Measurements from ENCODE around the gene UBALD1.

The UBALD1 gene

DNA sequence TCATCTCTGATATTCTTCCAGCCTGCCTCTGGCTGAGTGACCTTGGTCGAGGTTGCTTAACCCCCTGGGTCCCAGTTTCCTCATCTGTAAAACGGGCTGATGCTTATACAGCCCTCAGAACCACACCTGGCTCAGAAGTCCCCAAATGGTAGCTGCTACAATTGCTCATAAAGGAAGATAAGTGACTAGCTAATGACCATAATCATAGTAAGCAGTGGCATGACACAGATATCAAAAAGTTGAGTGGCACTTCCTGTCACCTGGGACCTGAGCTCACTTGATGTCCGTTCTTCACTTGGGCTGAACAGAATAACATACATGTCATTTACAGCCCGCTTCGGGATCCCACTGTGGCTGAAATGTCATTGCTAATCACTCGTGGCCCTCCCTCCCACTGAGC lies 11.7 kb upstream of the UBALD1 start:
- H3K4me1 ChIP-seq (ENCODE audit: control insufficient read depth, insufficient read depth, low read length, unreplicated experiment) = peaks cover 10% of the 10 kb centered on the region
- H3K4me3 ChIP-seq (ENCODE audit: low read depth, low read length) = peak overlapping the region; percentile 88
- H3K79me2 ChIP-seq (ENCODE audit: control insufficient read depth, insufficient read depth, low read length, unreplicated experiment) = peaks cover 51% of the 10 kb centered on the region
- H3K27ac ChIP-seq (ENCODE audit: low read depth, low read length) = no peak overlapping the region
- H3K27me3 ChIP-seq (ENCODE audit: insufficient read depth, low read length) = no peaks in the 10 kb centered on the region
- H3K36me3 ChIP-seq (ENCODE audit: insufficient read depth, low read length) = peaks cover 6% of the 10 kb centered on the region; the same call in 1 of the 2 replicates
- H2AFZ ChIP-seq (ENCODE audit: low read length, unreplicated experiment) = no peak overlapping the region

DNA sequence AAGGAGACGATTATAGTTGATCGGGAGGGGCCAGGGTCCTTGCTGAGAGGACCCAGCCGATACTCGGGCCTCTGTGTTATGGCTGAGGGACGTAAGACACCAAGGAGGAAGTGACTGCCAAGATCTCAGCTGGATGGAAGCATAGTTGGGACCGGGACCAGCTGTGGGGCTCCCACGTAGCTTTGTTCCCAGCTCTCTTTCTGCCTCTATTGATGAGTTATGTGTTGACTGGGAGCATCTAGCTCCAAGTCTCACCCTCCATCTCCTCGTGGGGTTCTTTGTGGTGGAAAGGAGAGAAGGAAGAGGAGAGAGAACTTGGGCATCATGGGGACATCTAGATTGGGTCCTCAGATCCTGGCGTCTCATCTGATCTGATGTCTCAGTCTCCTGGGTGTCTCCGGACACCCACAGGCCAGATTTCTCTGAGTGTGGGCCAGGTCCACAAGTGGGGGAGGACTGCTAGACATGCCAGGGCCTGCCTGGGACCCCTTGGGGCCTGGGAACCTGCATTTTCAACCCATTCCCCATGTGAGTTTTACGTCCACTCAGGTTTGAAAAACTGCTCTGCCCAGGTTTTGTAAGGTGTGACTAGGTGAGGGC lies 11.0 kb upstream of the UBALD1 start:
- Histone ChIP-seq H3K27me3 (ENCODE audit: insufficient read depth, low read length) (no peaks in the 10 kb centered on the region), H3K79me2 (ENCODE audit: control insufficient read depth, insufficient read depth, low read length, unreplicated experiment) (peaks cover 44% of the 10 kb centered on the region), H3K27ac (ENCODE audit: low read depth, low read length) (peak overlapping the region; percentile 57), H3K4me3 (ENCODE audit: low read depth, low read length) (peak overlapping the region; percentile 88), H2AFZ (ENCODE audit: low read length, unreplicated experiment) (no peak overlapping the region), H3K4me1 (ENCODE audit: control insufficient read depth, insufficient read depth, low read length, unreplicated experiment) (peaks cover 10% of the 10 kb centered on the region), H3K36me3 (ENCODE audit: insufficient read depth, low read length) (no peaks in the 10 kb centered on the region)

DNA sequence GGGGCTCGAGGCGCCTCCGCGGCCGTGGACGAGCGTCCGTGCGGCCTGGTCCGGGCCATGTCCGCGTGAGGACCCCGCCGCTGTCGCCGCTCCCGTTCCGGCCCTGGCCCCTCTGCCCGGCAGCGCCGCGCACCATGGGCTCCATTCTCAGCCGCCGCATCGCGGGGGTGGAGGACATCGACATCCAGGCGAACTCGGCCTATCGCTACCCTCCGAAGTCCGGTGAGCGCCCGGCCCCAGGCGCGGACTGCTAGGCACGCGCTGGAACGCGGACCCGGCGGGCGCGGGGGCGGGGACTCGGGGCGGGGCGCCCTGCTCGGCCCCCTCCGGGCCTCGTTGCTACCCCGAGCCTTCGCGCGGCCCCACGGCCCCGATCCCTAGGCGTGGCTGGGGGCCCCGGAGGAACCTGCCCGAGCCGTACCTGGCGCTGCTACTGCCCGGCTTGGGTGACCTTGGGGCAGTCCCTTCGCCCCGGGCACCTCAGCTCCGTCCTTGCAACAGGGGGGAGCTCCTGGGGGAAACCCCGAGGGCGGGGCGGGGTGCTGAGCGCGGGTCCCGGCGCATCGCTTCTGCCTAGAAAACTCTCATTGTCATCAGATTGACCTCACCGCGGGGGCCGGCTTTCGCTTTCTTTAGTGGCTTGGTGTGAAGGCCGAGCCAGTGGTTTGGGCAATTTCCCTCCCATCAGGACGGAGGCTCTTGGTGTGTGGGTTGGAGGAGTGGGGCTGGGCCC lies 10.3 kb upstream of the UBALD1 start:
- no peaks in the 10 kb centered on the region for H3K27me3 ChIP-seq (ENCODE audit: insufficient read depth, low read length)
- H3K4me1 ChIP-seq (ENCODE audit: control insufficient read depth, insufficient read depth, low read length, unreplicated experiment) = peaks cover 10% of the 10 kb centered on the region
- peak overlapping the region; percentile 44 for H2AFZ ChIP-seq (ENCODE audit: low read length, unreplicated experiment)
- peak overlapping the region; percentile 88 for H3K4me3 ChIP-seq (ENCODE audit: low read depth, low read length)
- peaks cover 39% of the 10 kb centered on the region for H3K79me2 ChIP-seq (ENCODE audit: control insufficient read depth, insufficient read depth, low read length, unreplicated experiment)
- peak overlapping the region; percentile 57 for H3K27ac ChIP-seq (ENCODE audit: low read depth, low read length)
- no peaks in the 10 kb centered on the region for H3K36me3 ChIP-seq (ENCODE audit: insufficient read depth, low read length)

DNA sequence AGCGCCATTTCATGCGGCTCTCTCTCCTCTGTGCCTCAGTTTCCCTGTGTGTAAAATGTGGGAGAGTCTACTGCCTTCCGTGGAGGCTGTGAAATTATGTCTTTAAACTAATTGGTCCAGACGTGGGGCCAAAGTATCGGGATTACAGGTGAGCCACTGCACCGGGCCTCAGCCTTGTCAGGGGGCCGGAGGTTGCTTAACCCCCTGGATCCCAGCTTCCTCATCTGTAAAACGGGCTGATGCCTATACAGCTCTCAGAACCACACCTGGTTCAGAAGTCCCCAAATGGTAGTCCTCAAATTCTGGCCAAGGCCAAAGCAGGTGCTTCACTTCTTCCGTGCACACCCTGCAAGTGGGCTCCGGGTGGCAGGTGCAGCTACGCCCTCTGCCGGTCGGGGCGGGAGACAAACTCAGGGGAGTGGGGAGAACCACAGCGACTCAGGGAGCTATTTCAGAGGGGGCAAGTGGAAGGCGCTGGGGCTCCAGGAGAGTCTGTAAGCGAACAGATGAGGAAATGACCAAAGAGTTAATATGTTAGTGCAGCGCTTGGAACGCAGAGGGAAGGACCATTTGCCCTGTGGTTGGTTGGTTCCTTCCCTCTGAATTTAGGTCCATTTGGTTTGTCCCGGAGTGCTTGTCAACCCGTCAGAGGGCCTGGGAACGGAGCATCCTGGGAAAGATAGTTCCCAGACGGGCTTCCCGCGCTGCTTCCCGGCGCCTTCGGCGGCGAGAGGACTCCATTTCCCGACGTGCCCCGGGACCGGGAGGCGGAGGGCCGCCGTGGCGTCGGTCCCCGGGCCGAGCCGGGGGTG lies 9.5 kb upstream of the UBALD1 start, which contains the start of gene MGRN1:
TSS of gene MGRN1 (plus strand) at position 812 of the 812 bp plus-strand sequence. CDS start 135 bp downstream, outside the sequence.
- peaks cover 10% of the 10 kb centered on the region for H3K4me1 ChIP-seq (ENCODE audit: control insufficient read depth, insufficient read depth, low read length, unreplicated experiment)
- H3K4me3 ChIP-seq (ENCODE audit: low read depth, low read length) = peak within 1 kb of the TSS; percentile 88
- H3K27ac ChIP-seq (ENCODE audit: low read depth, low read length) = peak within 1 kb of the TSS; percentile 64
- no peaks in the 10 kb centered on the region for H3K36me3 ChIP-seq (ENCODE audit: insufficient read depth, low read length)
- H3K27me3 ChIP-seq (ENCODE audit: insufficient read depth, low read length) = no peaks in the 10 kb centered on the region
- H3K79me2 ChIP-seq (ENCODE audit: control insufficient read depth, insufficient read depth, low read length, unreplicated experiment) = peaks cover 35% of the 10 kb centered on the region
- H2AFZ ChIP-seq (ENCODE audit: low read length, unreplicated experiment) = peak within 1 kb of the TSS; percentile 58

DNA sequence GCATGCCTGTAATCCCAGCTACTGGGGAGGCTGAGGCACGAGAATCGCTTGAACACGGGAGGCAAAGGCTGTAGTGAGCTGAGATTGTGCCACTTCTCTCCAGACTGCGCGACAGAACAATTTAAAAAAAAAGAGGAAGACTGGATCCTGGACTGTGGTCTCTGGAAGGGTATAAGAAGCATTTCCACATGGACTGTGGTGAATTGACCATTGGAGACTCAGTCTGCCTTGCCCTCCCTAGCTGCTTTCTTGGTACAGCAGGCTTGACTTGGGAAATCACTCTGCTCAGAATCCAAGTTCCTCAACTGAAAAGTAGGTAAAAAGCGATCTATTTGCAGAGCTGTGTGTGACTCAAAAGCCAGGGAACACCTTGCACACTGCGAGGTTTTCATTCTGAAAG lies 8.9 kb upstream of the UBALD1 start:
- peaks cover 30% of the 10 kb centered on the region for H3K79me2 ChIP-seq (ENCODE audit: control insufficient read depth, insufficient read depth, low read length, unreplicated experiment)
- no peak overlapping the region for H3K27ac ChIP-seq (ENCODE audit: low read depth, low read length)
- H3K27me3 ChIP-seq (ENCODE audit: insufficient read depth, low read length) = no peaks in the 10 kb centered on the region
- no peak overlapping the region for H2AFZ ChIP-seq (ENCODE audit: low read length, unreplicated experiment)
- H3K4me1 ChIP-seq (ENCODE audit: control insufficient read depth, insufficient read depth, low read length, unreplicated experiment) = peaks cover 10% of the 10 kb centered on the region
- no peaks in the 10 kb centered on the region for H3K36me3 ChIP-seq (ENCODE audit: insufficient read depth, low read length)
- no peak overlapping the region for H3K4me3 ChIP-seq (ENCODE audit: low read depth, low read length)

DNA sequence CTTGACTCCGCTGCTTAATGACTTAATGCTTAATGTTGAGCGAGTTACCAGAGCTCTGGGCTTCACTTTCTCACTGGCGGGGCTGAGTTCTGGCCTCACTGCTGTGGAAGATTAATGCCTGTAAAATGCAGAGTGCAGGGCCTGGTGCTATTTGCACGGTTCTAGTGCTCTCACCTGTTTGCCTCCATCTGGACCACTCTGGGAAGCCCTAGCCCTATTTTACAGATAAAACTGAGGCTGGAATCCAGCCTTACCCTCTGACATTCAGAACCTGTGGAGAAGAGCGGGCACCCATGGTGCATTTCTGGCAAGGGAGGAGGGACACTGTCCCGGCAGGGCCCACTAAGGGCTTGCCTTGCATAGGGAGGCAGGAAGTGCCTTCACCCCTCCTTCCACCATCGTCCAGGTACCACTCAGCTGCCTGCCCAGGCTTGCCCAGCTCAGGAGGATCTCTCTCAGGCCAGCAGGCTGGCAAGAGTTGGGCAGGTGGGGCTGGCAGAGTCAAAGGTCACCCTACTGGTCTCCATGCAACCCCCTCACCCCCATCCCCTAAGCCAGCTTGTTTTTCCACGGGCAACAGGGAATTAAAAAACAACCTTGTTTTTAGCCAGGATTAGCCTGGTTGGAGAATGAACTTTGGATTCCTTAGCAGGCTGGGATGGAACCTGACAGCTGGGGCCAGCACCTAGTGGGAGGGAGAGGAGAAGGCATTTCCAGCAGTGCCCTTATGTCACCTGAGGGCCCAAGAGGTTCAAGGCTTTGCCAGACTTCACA lies 4.1 kb upstream of the UBALD1 start:
- H3K79me2 ChIP-seq (ENCODE audit: control insufficient read depth, insufficient read depth, low read length, unreplicated experiment) = peaks cover 4% of the 10 kb centered on the region
- H2AFZ ChIP-seq (ENCODE audit: low read length, unreplicated experiment) = no peak overlapping the region
- no peaks in the 10 kb centered on the region for H3K36me3 ChIP-seq (ENCODE audit: insufficient read depth, low read length)
- no peak overlapping the region for H3K4me3 ChIP-seq (ENCODE audit: low read depth, low read length)
- H3K27ac ChIP-seq (ENCODE audit: low read depth, low read length) = no peak overlapping the region
- no peaks in the 10 kb centered on the region for H3K27me3 ChIP-seq (ENCODE audit: insufficient read depth, low read length)
- peaks cover 9% of the 10 kb centered on the region for H3K4me1 ChIP-seq (ENCODE audit: control insufficient read depth, insufficient read depth, low read length, unreplicated experiment)

DNA sequence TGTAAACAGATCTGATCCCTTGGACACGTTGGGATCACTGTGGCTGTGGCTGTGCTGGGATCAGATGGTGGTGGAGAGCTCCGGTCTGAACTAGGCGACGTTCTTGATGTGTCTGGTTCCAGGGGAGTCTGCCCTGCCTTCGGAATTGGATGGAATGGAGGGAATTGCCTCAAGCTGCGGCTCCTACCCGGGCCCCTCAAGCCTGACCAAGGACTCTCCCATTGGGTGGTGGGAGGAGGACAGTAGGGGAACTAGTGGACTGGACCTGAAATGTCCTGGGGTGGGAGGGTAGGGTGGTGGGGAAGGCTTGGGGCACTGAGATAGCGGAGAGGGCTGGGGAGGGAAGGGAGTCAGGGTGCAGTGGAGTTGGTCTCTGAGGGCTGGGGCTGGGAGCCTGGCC lies 3.2 kb upstream of the UBALD1 start:
- Histone ChIP-seq H2AFZ (ENCODE audit: low read length, unreplicated experiment) (no peak overlapping the region), H3K27ac (ENCODE audit: low read depth, low read length) (no peak overlapping the region), H3K4me3 (ENCODE audit: low read depth, low read length) (no peak overlapping the region), H3K4me1 (ENCODE audit: control insufficient read depth, insufficient read depth, low read length, unreplicated experiment) (peaks cover 15% of the 10 kb centered on the region), H3K27me3 (ENCODE audit: insufficient read depth, low read length) (no peaks in the 10 kb centered on the region), H3K36me3 (ENCODE audit: insufficient read depth, low read length) (no peaks in the 10 kb centered on the region), H3K79me2 (ENCODE audit: control insufficient read depth, insufficient read depth, low read length, unreplicated experiment) (peaks cover 14% of the 10 kb centered on the region)

DNA sequence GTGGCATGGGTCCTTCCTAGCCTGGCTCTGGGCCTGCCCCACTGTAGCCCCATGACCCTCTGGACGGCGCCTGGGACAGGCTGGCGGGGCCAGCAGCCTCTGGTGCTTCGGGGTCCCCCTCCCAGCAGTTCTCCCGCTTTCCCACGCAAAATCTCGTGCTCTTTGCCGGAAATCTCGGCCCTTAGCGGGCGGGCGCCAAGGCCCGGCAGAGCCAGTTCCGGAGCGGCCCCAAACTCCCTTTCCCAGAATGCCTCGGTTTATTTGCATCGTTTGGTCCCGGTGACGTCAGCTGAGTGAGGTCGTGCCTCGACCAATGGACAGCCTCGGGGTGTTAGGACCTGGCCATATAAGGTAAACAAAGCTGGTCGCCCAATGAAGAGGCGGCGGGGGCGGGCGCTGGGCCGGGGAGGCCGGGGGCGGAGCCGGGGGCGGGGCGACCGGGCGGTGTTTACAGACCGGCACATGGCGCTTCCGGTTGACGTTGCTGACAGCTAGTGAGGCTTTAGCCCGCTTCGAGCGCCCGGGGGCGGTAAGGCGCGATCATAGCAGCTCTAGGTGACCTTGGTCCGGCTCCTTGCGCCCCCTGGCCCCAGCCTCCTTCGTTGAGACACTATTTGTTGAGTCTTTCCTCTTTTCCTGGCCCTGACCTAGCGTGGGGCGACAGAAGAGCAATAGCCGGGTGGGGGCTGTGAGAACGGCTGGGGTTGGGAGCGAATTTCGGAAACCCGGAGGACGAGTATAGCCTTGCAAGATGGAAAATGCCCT lies 1.5 kb upstream of the UBALD1 start:
- H3K27me3 ChIP-seq (ENCODE audit: insufficient read depth, low read length) = no peaks in the 10 kb centered on the region
- H3K4me3 ChIP-seq (ENCODE audit: low read depth, low read length) = peak overlapping the region; percentile 95

DNA sequence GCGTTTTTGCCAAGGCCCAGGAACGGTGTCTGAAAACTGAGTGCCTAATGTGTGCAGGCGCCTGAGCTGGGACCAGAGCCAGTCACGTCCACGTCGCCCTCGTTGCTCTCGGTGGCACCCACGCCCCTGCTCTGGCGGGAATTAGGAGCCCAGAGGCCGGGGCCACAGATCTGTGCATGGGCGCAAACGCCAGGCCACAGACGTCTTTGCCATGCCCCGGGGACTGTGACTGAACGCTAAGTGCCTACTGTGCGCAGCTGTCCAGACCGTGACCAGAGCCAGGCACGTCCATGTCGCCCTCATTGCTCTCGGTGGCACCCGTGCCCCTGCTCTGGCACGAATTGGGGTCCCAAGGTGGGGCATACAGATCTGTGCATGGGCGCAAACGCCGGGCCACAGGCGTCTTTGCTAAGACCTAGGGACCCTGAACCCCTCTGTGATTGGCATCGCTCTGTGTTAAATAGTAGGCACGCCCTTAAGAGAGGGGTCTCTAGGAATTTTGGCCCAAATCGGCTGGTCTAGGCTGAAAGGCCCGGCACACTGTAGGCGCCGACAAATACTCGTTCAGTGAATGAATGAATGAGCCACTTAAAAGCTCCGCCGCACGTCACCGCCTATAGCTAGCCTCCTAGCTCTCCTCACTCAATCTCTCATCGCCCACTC lies 827 bp upstream of the UBALD1 start:
- Histone ChIP-seq H3K27me3 (ENCODE audit: insufficient read depth, low read length) (no peaks in the 10 kb centered on the region), H3K4me1 (ENCODE audit: control insufficient read depth, insufficient read depth, low read length, unreplicated experiment) (peaks cover 32% of the 10 kb centered on the region)

More for the DNA sequence above, 1.5 kb upstream of the UBALD1 start:
- Histone ChIP-seq H3K36me3 (ENCODE audit: insufficient read depth, low read length) (no peaks in the 10 kb centered on the region), H3K4me1 (ENCODE audit: control insufficient read depth, insufficient read depth, low read length, unreplicated experiment) (peaks cover 29% of the 10 kb centered on the region), H3K27ac (ENCODE audit: low read depth, low read length) (peak overlapping the region; percentile 89), H2AFZ (ENCODE audit: low read length, unreplicated experiment) (peak overlapping the region; percentile 72), H3K79me2 (ENCODE audit: control insufficient read depth, insufficient read depth, low read length, unreplicated experiment) (peaks cover 26% of the 10 kb centered on the region)

More for the DNA sequence above, 827 bp upstream of the UBALD1 start:
- H3K79me2 ChIP-seq (ENCODE audit: control insufficient read depth, insufficient read depth, low read length, unreplicated experiment) = peaks cover 31% of the 10 kb centered on the region
- H3K4me3 ChIP-seq (ENCODE audit: low read depth, low read length) = peak overlapping the region; percentile 95
- peak overlapping the region; percentile 82 for H3K27ac ChIP-seq (ENCODE audit: low read depth, low read length)
- peak overlapping the region; percentile 76 for H2AFZ ChIP-seq (ENCODE audit: low read length, unreplicated experiment)
- H3K36me3 ChIP-seq (ENCODE audit: insufficient read depth, low read length) = no peaks in the 10 kb centered on the region
